ENCODE measurements around the gene TOR1B. TPM values are rescaled to one million over a fixed set of nuclear protein-coding genes. Genes with fewer than 3 reads are reported as not detected.

TOR1B gene
- polyA plus RNA-seq, 1 donor from 2014 or later: 52.2 TPM

DNA sequence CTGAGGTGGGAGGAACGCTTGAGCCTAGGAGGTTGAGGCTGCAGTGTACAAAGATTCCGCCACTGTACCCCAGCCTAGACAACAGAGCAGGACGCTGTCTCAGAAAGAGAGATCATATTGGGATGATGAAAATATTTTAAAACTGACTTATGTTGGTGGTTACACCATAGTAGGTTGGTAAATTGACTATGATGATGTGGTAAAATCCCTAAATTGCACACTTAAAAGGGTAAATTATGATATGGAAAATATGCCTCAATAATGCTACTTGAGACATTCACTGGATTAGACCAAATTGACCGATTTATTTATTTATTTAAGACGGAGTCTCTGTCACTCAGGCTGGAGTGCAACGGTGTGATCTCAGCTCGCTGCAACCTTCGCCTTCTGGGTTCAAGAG lies 21.9 kb upstream of the TOR1B start:
- no peaks in the 10 kb centered on the region for H3K9me2 ChIP-seq (ENCODE audit: insufficient read depth, low read length)
- H3K79me2 ChIP-seq (replicated peaks; ENCODE audit: insufficient read depth, low read length): no peaks in the 10 kb centered on the region
- H3K27me3 ChIP-seq (ENCODE audit: insufficient read depth, low read depth, low read length): no peaks in the 10 kb centered on the region
- H3K4me3 ChIP-seq (ENCODE audit: low read length): no peak overlapping the region
- H3F3A ChIP-seq (ENCODE audit: insufficient read depth, low read length, poor library complexity, severe bottlenecking): no peaks in the 10 kb centered on the region
- no peaks in the 10 kb centered on the region for H3K36me3 ChIP-seq (ENCODE audit: insufficient read depth, low read length)
- no peak overlapping the region for H2AFZ ChIP-seq (ENCODE audit: low read depth, low read length)
- H4K20me1 ChIP-seq (ENCODE audit: insufficient read depth): no peaks in the 10 kb centered on the region
- no peaks in the 10 kb centered on the region for H3K9me3 ChIP-seq (ENCODE audit: low read length)
- H3K4me2 ChIP-seq (ENCODE audit: low read length): no peak overlapping the region
- TF ChIP-seq EP300 (conservative IDR thresholded peaks at IDR 0.05; ENCODE audit: poor library complexity, severe bottlenecking) (no peak), RAD21 (conservative IDR thresholded peaks at IDR 0.05) (no peak), EZH2 (IDR thresholded peaks at IDR 0.05; ENCODE audit: borderline replicate concordance, insufficient read depth, low read length, poor library complexity, severe bottlenecking) (no peak), TAF1 (IDR thresholded peaks at IDR 0.05; ENCODE audit: low read depth) (no peak), MXI1 (conservative IDR thresholded peaks at IDR 0.05; ENCODE audit: poor library complexity, severe bottlenecking) (no peak), POLR2AphosphoS5 (IDR thresholded peaks at IDR 0.05) (no peak), SMC3 (conservative IDR thresholded peaks at IDR 0.05; ENCODE audit: poor library complexity) (no peak)
- TF ChIP-seq, protein P1, sequence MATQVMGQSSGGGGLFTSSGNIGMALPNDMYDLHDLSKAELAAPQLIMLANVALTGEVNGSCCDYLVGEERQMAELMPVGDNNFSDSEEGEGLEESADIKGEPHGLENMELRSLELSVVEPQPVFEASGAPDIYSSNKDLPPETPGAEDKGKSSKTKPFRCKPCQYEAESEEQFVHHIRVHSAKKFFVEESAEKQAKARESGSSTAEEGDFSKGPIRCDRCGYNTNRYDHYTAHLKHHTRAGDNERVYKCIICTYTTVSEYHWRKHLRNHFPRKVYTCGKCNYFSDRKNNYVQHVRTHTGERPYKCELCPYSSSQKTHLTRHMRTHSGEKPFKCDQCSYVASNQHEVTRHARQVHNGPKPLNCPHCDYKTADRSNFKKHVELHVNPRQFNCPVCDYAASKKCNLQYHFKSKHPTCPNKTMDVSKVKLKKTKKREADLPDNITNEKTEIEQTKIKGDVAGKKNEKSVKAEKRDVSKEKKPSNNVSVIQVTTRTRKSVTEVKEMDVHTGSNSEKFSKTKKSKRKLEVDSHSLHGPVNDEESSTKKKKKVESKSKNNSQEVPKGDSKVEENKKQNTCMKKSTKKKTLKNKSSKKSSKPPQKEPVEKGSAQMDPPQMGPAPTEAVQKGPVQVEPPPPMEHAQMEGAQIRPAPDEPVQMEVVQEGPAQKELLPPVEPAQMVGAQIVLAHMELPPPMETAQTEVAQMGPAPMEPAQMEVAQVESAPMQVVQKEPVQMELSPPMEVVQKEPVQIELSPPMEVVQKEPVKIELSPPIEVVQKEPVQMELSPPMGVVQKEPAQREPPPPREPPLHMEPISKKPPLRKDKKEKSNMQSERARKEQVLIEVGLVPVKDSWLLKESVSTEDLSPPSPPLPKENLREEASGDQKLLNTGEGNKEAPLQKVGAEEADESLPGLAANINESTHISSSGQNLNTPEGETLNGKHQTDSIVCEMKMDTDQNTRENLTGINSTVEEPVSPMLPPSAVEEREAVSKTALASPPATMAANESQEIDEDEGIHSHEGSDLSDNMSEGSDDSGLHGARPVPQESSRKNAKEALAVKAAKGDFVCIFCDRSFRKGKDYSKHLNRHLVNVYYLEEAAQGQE (IDR thresholded peaks at IDR 0.05; ENCODE audit: borderline replicate concordance): no peak
- TF ChIP-seq, protein P2, sequence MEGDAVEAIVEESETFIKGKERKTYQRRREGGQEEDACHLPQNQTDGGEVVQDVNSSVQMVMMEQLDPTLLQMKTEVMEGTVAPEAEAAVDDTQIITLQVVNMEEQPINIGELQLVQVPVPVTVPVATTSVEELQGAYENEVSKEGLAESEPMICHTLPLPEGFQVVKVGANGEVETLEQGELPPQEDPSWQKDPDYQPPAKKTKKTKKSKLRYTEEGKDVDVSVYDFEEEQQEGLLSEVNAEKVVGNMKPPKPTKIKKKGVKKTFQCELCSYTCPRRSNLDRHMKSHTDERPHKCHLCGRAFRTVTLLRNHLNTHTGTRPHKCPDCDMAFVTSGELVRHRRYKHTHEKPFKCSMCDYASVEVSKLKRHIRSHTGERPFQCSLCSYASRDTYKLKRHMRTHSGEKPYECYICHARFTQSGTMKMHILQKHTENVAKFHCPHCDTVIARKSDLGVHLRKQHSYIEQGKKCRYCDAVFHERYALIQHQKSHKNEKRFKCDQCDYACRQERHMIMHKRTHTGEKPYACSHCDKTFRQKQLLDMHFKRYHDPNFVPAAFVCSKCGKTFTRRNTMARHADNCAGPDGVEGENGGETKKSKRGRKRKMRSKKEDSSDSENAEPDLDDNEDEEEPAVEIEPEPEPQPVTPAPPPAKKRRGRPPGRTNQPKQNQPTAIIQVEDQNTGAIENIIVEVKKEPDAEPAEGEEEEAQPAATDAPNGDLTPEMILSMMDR (IDR thresholded peaks at IDR 0.05; ENCODE audit: poor library complexity, severe bottlenecking): no peak
- no peak overlapping the region for H3K27ac ChIP-seq (ENCODE audit: low read length)
- no peak overlapping the region for H3K9ac ChIP-seq (ENCODE audit: low read length)

DNA sequence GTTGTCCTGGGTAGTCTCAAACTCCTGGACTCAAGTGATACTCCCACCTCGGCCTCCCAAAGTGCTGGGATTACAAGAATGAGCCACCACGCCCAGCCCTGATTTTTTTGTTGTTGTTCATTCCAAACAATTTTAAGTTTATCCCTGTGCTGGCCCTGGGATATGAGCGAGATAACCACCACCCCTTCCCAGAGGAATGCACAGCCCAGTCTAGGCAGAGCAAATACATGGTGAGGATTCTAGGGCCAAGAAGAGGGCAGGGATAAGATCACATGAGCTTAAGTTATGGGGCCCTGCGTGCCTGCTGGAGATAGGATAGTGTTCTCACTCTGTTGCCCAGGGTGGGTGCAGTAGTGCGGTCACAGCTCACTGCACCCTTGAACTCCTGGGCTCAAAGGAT lies 21.0 kb upstream of the TOR1B start:
- Histone ChIP-seq H3K4me2 (ENCODE audit: low read length) (no peak overlapping the region), H3F3A (ENCODE audit: insufficient read depth, low read length, poor library complexity, severe bottlenecking) (no peaks in the 10 kb centered on the region), H3K9me3 (ENCODE audit: low read length) (no peaks in the 10 kb centered on the region), H3K9ac (ENCODE audit: low read length) (no peak overlapping the region), H2AFZ (ENCODE audit: low read depth, low read length) (no peak overlapping the region), H3K4me3 (ENCODE audit: low read length) (no peak overlapping the region), H4K20me1 (ENCODE audit: insufficient read depth) (no peaks in the 10 kb centered on the region), H3K79me2 (replicated peaks; ENCODE audit: insufficient read depth, low read length) (no peaks in the 10 kb centered on the region), H3K27me3 (ENCODE audit: insufficient read depth, low read depth, low read length) (no peaks in the 10 kb centered on the region), H3K36me3 (ENCODE audit: insufficient read depth, low read length) (no peaks in the 10 kb centered on the region), H3K27ac (ENCODE audit: low read length) (no peak overlapping the region), H3K9me2 (ENCODE audit: insufficient read depth, low read length) (no peaks in the 10 kb centered on the region)
- TF ChIP-seq TAF1 (IDR thresholded peaks at IDR 0.05; ENCODE audit: low read depth): no peak
- TF ChIP-seq, protein P2 (IDR thresholded peaks at IDR 0.05; ENCODE audit: poor library complexity, severe bottlenecking): no peak
